ENCODE data around the gene LLPH. TPM values are rescaled to one million over a fixed set of nuclear protein-coding genes. Genes with fewer than 3 reads are reported as not detected.

Gene LLPH
- total and polyA plus RNA-seq, 2 of the 13 experiments (the other 11 are each of a cell fraction or from before 2014, with no cell fraction given): 4.2 to 25.6 TPM

GRCh38 chr12:66077542-66077941 is 53.0 kb downstream of the LLPH start:
- BruUV-seq (replicated peaks): no TSS peak
- ATAC-seq (no peak), FAIRE-seq (peak; percentile 77), DNase-seq (ENCODE audit: low spot score) (peak; percentile 57)
- no peaks in the 10 kb centered on the region for H4K20me1 ChIP-seq (ENCODE audit: insufficient read depth, low read length)
- no peaks in the 10 kb centered on the region for H3K27me3 ChIP-seq (ENCODE audit: control insufficient read depth in 1 of 2, insufficient read depth in 2 of 2, low read length in 2 of 2)
- H3K4me2 ChIP-seq (ENCODE audit: low read depth, low read length): peak overlapping the region; percentile 14; the same call in 1 of the 2 replicates
- H2AFZ ChIP-seq (ENCODE audit: low read length): no peak overlapping the region
- ChIA-PET CTCF (ENCODE audit: low intra/inter-chr PET ratio, low total read pairs) (no interaction called here), POLR2A (no interaction called here)
- no peak overlapping the region for H3K9ac ChIP-seq (ENCODE audit: insufficient read depth, low read depth, low read length)
- in situ Hi-C loops (cut with HindIII; ENCODE audit: extremely low pct_ligation_motif_present, low pct_unique_long_range_greater_than_20kb): loop anchor here (25.0 kb wide), 1 partner anchor 90 kb away; no protein-coding TSS in a partner anchor
- no peaks in the 10 kb centered on the region for H3K36me3 ChIP-seq (replicated peaks in 1 of 2; ENCODE audit: control insufficient read depth in 1 of 2, insufficient read depth in 2 of 2, low read length in 2 of 2)
- no peak overlapping the region for H3K27ac ChIP-seq (ENCODE audit: extremely low read length, insufficient read depth, low read length)
- H3K4me1 ChIP-seq (ENCODE audit: insufficient read depth, low read length): peaks cover 43% of the 10 kb centered on the region
- no peaks in the 10 kb centered on the region for H3K79me2 ChIP-seq (ENCODE audit: insufficient read depth, low read length)
- no peaks in the 10 kb centered on the region for H3K9me3 ChIP-seq (ENCODE audit: low read length)
- H3K4me3 ChIP-seq (replicated peaks in 1 of 3; ENCODE audit: insufficient read depth in 1 of 3, low read depth in 2 of 3, low read length in 3 of 3): no peak overlapping the region
- WGBS (ENCODE audit: low lambda C conversion rate): 33% methylated on average over 1 of the region's 1 CpG
- intact Hi-C loops (cut with micrococcal nuclease; ENCODE audit: unreplicated experiment): no loop called here
- TF ChIP-seq NCOA2 (CRISPR knock-in tag; IDR thresholded peaks at IDR 0.05) (peak; percentile 47; the same call in 1 of the 2 replicates), ZMYM4 (CRISPR knock-in tag; IDR thresholded peaks at IDR 0.05) (peak; percentile 27; the same call in 1 of the 2 replicates), IKZF4 (CRISPR knock-in tag; IDR thresholded peaks at IDR 0.05; ENCODE audit: borderline replicate concordance, low read depth, not compliant biosample characterization) (no peak), EP300 (IDR thresholded peaks at IDR 0.05; ENCODE audit: low read depth in 2 of 2, low read length in 2 of 2) (peak in 1 of 2 experiments; percentile 72; a peak in 1 of 4 replicates), EP300 (CRISPR knock-in tag; IDR thresholded peaks at IDR 0.05; ENCODE audit: borderline replicate concordance) (no peak), ETS1 (CRISPR knock-in tag; IDR thresholded peaks at IDR 0.05) (no peak), FOXJ3 (CRISPR knock-in tag; IDR thresholded peaks at IDR 0.05; ENCODE audit: borderline replicate concordance) (peak; percentile 30; the same call in 1 of the 2 replicates), MTA1 (CRISPR knock-in tag; IDR thresholded peaks at IDR 0.05; ENCODE audit: borderline replicate concordance) (no peak), RBAK (CRISPR knock-in tag; IDR thresholded peaks at IDR 0.05) (no peak), SOX6 (IDR thresholded peaks at IDR 0.05) (no peak), SOX6 (CRISPR knock-in tag; IDR thresholded peaks at IDR 0.05) (peak; percentile 30; the same call in 1 of the 2 replicates), CREM (IDR thresholded peaks at IDR 0.05) (peak; percentile 37; the same call in 1 of the 2 replicates), CREM (CRISPR knock-in tag; IDR thresholded peaks at IDR 0.05) (no peak), TCF7 (IDR thresholded peaks at IDR 0.05; ENCODE audit: low read depth) (peak; percentile 40; the same call in 1 of the 2 replicates), TCF7L2 (IDR thresholded peaks at IDR 0.05; ENCODE audit: low read depth, low read length) (peak; percentile 57; the same call in 1 of the 2 replicates), HNF4A (CRISPR knock-in tag; IDR thresholded peaks at IDR 0.05) (peak; percentile 68), GATAD2A (CRISPR knock-in tag; IDR thresholded peaks at IDR 0.05) (0 out of 2 replicates have a peak, but pooled peaks have one; percentile 30), HNF1A (IDR thresholded peaks at IDR 0.05; ENCODE audit: low read depth) (no peak), HNF1A (CRISPR knock-in tag; IDR thresholded peaks at IDR 0.05; ENCODE audit: borderline replicate concordance) (peak; percentile 56; the same call in 1 of the 2 replicates), ISL2 (CRISPR knock-in tag; IDR thresholded peaks at IDR 0.05) (peak; percentile 85), NR2F2 (IDR thresholded peaks at IDR 0.05; ENCODE audit: borderline replicate concordance, low read depth) (peak; percentile 76; the same call in 1 of the 2 replicates), NR2F6 (IDR thresholded peaks at IDR 0.05) (peak; percentile 56), NR2F6 (CRISPR knock-in tag; IDR thresholded peaks at IDR 0.05) (0 out of 2 replicates have a peak, but pooled peaks have one; percentile 33)
